ENCODE results near the gene TET2.

- TF ChIP-seq POLR2A (IDR thresholded peaks at IDR 0.05) (no peak), CTCF (IDR thresholded peaks at IDR 0.05) (no peak)
These were observed 125.3 kb downstream of the TET2 start for GRCh38 chr4:105272002-105272401.
